Neuronal stem cell (in vitro differentiated cells): ENCODE measurements around the gene SH3YL1.

Experiments used
- DNase-seq: peaks from one replicate; pipeline ENCODE4 v3.0.0-alpha.2; 2013; ENCODE audit warnings: low spot score
- H2AFZ ChIP-seq: one replicate; pipeline ENCODE4 v1.6.1; 2013; ENCODE audit warnings: mild to moderate bottlenecking, low read length, inconsistent platforms
- H2AK5ac ChIP-seq: 2 replicates; pipeline ENCODE4 v1.6.1; 2013; ENCODE audit warnings: low read depth, mild to moderate bottlenecking, inconsistent platforms, low read length, moderate library complexity, mixed read lengths
- H2BK120ac ChIP-seq: 2 replicates; pipeline ENCODE4 v1.6.1; 2013; ENCODE audit warnings: low read depth, mild to moderate bottlenecking, inconsistent platforms, low read length, moderate library complexity, mixed read lengths
- H2BK12ac ChIP-seq: one replicate; pipeline ENCODE4 v1.6.1; 2013; ENCODE audit warnings: low read length, inconsistent platforms
- H2BK15ac ChIP-seq: 2 replicates; pipeline ENCODE4 v1.6.1; 2013; ENCODE audit warnings: mild to moderate bottlenecking, low read length, inconsistent platforms, mixed read lengths
- H2BK5ac ChIP-seq: one replicate; pipeline ENCODE4 v1.6.1; 2013; ENCODE audit warnings: inconsistent platforms, mild to moderate bottlenecking, low read length, moderate library complexity
- H3K14ac ChIP-seq: one replicate; pipeline ENCODE4 v1.6.1; 2013; ENCODE audit warnings: low read length, inconsistent platforms
- H3K18ac ChIP-seq: 2 replicates; pipeline ENCODE4 v1.6.1; 2013; ENCODE audit warnings: low read length, inconsistent platforms
- H3K23ac ChIP-seq: 2 replicates; pipeline ENCODE4 v1.6.1; 2013; ENCODE audit warnings: low read depth, mild to moderate bottlenecking, mixed read lengths, low read length, inconsistent platforms; ENCODE audit not compliant: poor library complexity
- H3K27ac ChIP-seq: replicated peaks from 3 replicates; pipeline ENCODE4 v1.5.1; 2013; ENCODE audit warnings: low read length, inconsistent platforms
- H3K27me3 ChIP-seq, 3 experiments: 2 replicates each; pipeline ENCODE4 v1.6.1; 2013; ENCODE audit warnings: low read length in 3 of 3, mild to moderate bottlenecking in 2 of 3, inconsistent platforms in 1 of 3, low read depth in 1 of 3, mixed read lengths in 1 of 3, moderate library complexity in 1 of 3; ENCODE audit not compliant: control insufficient read depth in 3 of 3, insufficient read depth in 3 of 3
- H3K36me3 ChIP-seq, 2 donors: replicated peaks in 1 of 2; 2 replicates each; pipeline ENCODE4 v1.6.1; 2013; ENCODE audit warnings: low read length in 2 of 2; ENCODE audit not compliant: control insufficient read depth in 2 of 2, insufficient read depth in 2 of 2
- H3K4ac ChIP-seq: 2 replicates; pipeline ENCODE4 v1.6.1; 2013; ENCODE audit warnings: inconsistent platforms, mild to moderate bottlenecking, low read length, moderate library complexity
- H3K4me1 ChIP-seq, 2 donors: 1 replicate in 1 of 2; 2 replicates in 1 of 2; pipeline ENCODE4 v1.6.1; 2013; ENCODE audit warnings: low read length in 2 of 2, low read depth in 1 of 2; ENCODE audit not compliant: control insufficient read depth in 2 of 2, insufficient read depth in 1 of 2
- H3K4me2 ChIP-seq: one replicate; pipeline ENCODE4 v1.6.1; 2013; ENCODE audit warnings: mild to moderate bottlenecking, low read length, inconsistent platforms; ENCODE audit not compliant: insufficient read depth, poor library complexity, severe bottlenecking
- H3K4me3 ChIP-seq, 2 donors: 2 replicates each; pipeline ENCODE4 v1.5.1; 2013; ENCODE audit warnings: low read length in 2 of 2, mild to moderate bottlenecking in 2 of 2, inconsistent platforms in 1 of 2, moderate library complexity in 1 of 2
- H3K79me1 ChIP-seq: one replicate; pipeline ENCODE4 v1.6.1; 2013; ENCODE audit warnings: low read depth, mild to moderate bottlenecking, inconsistent platforms, low read length, moderate library complexity
- H3K9ac ChIP-seq: one replicate; pipeline ENCODE4 v1.6.1; 2013; ENCODE audit warnings: mild to moderate bottlenecking, low read depth, low read length, inconsistent platforms; ENCODE audit not compliant: poor library complexity
- H3K9me3 ChIP-seq, 2 donors: replicated peaks in 1 of 2; 2 replicates each; pipeline versions ENCODE3 to v1.6.1; 2013; ENCODE audit warnings: low read length in 2 of 2, mild to moderate bottlenecking in 2 of 2, inconsistent platforms in 1 of 2, low read depth in 1 of 2, mixed read lengths in 1 of 2, moderate library complexity in 1 of 2; ENCODE audit not compliant: control insufficient read depth in 2 of 2, insufficient read depth in 1 of 2
- H4K8ac ChIP-seq: one replicate; pipeline ENCODE4 v1.6.1; 2013; ENCODE audit warnings: low read depth, mild to moderate bottlenecking, inconsistent platforms, low read length, moderate library complexity
- H4K91ac ChIP-seq: one replicate; pipeline ENCODE4 v1.6.1; 2013; ENCODE audit warnings: low read length, low read depth, mild to moderate bottlenecking, inconsistent platforms; ENCODE audit not compliant: poor library complexity
- WGBS, 2 donors: extraction: QIAGEN DNeasy Blood & Tissue Kit; methylation state at CpG; one replicate each; pipeline ENCODE4 v1.1.7; 2013; ENCODE audit warnings: missing lambda C conversion rate in 2 of 2, mixed read lengths in 1 of 2; ENCODE audit not compliant: insufficient read length in 2 of 2, insufficient replicate concordance in 1 of 2; ENCODE audit errors: extremely low coverage in 2 of 2; 5-methylcytosine and 5-hydroxymethylcytosine counted together

SH3YL1 gene

GRCh38 chr2:287911-288757 lies 24.3 kb upstream of the SH3YL1 start, which contains the start of gene ALKAL2:
ALKAL2 (minus strand) TSS chr2:288091; CDS start chr2:287835, 256 bp downstream.
- Histone ChIP-seq H3K9ac (peak within 1 kb of the TSS; percentile 16), H2AK5ac (no peak within 1 kb of the TSS), H4K8ac (peak within 1 kb of the TSS; percentile 9), H3K36me3 (peaks cover 0 to 30% of the 10 kb centered on the region in 2 donors), H3K14ac (no peak within 1 kb of the TSS), H3K27me3 (peaks cover 0 to 52% (median 16%) of the 10 kb centered on the region in 3 experiments), H3K4me3 (peak within 1 kb of the TSS; percentile 45 to 56), H3K4me1 (peaks cover 14% of the 10 kb centered on the region in 2 donors), H3K4me2 (peak within 1 kb of the TSS; percentile 68), H2BK120ac (no peak within 1 kb of the TSS), H3K4ac (no peak within 1 kb of the TSS), H2BK5ac (no peak within 1 kb of the TSS), H2AFZ (peak within 1 kb of the TSS; percentile 90), H2BK12ac (no peak within 1 kb of the TSS), H3K79me1 (peaks cover 2% of the 10 kb centered on the region), H3K18ac (peak within 1 kb of the TSS; percentile 32), H3K23ac (peak within 1 kb of the TSS; percentile 26), H2BK15ac (no peak within 1 kb of the TSS), H3K9me3 (no peaks in the 10 kb centered on the region), H4K91ac (no peak within 1 kb of the TSS), H3K27ac (no peak within 1 kb of the TSS)
- no CpG with 5 or more reads among the region's 128 CpGs for WGBS, 2 donors
- DNase-seq: no peak

GRCh38 chr2:287471-287885 lies 23.6 kb upstream of the SH3YL1 start:
- Histone ChIP-seq H2BK120ac (no peak overlapping the region), H3K4me3 (peak overlapping the region; percentile 45 to 51), H2AFZ (peak overlapping the region; percentile 90), H3K4ac (no peak overlapping the region), H2BK5ac (no peak overlapping the region), H3K79me1 (peaks cover 2% of the 10 kb centered on the region), H2BK15ac (no peak overlapping the region), H3K9ac (peak overlapping the region; percentile 16), H2AK5ac (no peak overlapping the region), H3K18ac (no peak overlapping the region), H4K91ac (no peak overlapping the region), H2BK12ac (no peak overlapping the region), H3K27me3 (peaks cover 0 to 52% (median 16%) of the 10 kb centered on the region in 3 experiments), H3K23ac (no peak overlapping the region), H3K14ac (no peak overlapping the region), H3K4me2 (peak overlapping the region; percentile 68), H3K4me1 (peaks cover 14 to 16% of the 10 kb centered on the region in 2 donors), H3K27ac (no peak overlapping the region), H3K36me3 (peaks cover 0 to 37% of the 10 kb centered on the region in 2 donors), H4K8ac (no peak overlapping the region), H3K9me3 (no peaks in the 10 kb centered on the region)
- DNase-seq: no peak
- WGBS, 2 donors: no CpG with 5 or more reads among the region's 46 CpGs

GRCh38 chr2:286774-287392 lies 23.1 kb upstream of the SH3YL1 start:
- Histone ChIP-seq H3K23ac (no peak overlapping the region), H3K79me1 (peaks cover 2% of the 10 kb centered on the region), H3K9me3 (no peaks in the 10 kb centered on the region), H3K9ac (no peak overlapping the region), H3K27me3 (peaks cover 0 to 52% (median 16%) of the 10 kb centered on the region in 3 experiments), H3K4me1 (peaks cover 14 to 21% of the 10 kb centered on the region in 2 donors), H2BK15ac (no peak overlapping the region), H3K4me2 (peak overlapping the region; percentile 38), H3K4me3 (peak overlapping the region in 1 of 2 donors; percentile 45), H4K8ac (no peak overlapping the region), H2AFZ (peak overlapping the region; percentile 90), H2AK5ac (no peak overlapping the region), H2BK12ac (no peak overlapping the region), H4K91ac (no peak overlapping the region), H2BK5ac (no peak overlapping the region), H3K36me3 (peaks cover 4 to 43% of the 10 kb centered on the region in 2 donors), H3K14ac (no peak overlapping the region), H2BK120ac (no peak overlapping the region), H3K4ac (no peak overlapping the region), H3K18ac (no peak overlapping the region), H3K27ac (no peak overlapping the region)
- WGBS, 2 donors: no CpG with 5 or more reads among the region's 20 CpGs
- no peak for DNase-seq

DNA sequence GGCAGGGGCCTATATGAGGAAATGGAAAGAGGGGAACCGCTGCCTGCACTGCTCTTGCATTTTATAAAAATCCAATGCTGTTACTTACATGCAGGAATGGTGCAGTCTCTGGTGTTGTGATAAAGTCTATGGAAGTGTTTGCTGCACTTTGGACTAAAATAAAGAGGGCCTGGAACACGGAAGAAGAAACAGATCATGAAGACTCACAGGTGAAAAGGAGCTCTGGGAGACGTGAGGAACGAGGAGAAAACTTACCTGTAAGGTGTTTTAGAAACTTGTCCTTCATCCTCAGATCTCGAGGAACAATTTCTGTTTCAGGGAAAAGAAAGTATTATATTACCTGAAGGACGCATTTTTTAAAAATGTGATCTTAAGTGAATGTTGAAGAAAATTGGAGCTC lies 22.2 kb upstream of the SH3YL1 start:
- Histone ChIP-seq H2BK120ac (no peak overlapping the region), H3K9ac (no peak overlapping the region), H3K4ac (no peak overlapping the region), H4K91ac (no peak overlapping the region), H3K4me3 (no peak overlapping the region), H4K8ac (no peak overlapping the region), H3K18ac (no peak overlapping the region), H3K23ac (no peak overlapping the region), H2BK12ac (no peak overlapping the region), H2BK5ac (no peak overlapping the region), H3K27me3 (peaks cover 0 to 52% (median 16%) of the 10 kb centered on the region in 3 experiments), H2BK15ac (no peak overlapping the region), H2AK5ac (no peak overlapping the region), H3K9me3 (no peaks in the 10 kb centered on the region), H3K4me2 (no peak overlapping the region), H3K79me1 (peaks cover 2% of the 10 kb centered on the region), H2AFZ (no peak overlapping the region), H3K4me1 (peaks cover 14 to 27% of the 10 kb centered on the region in 2 donors), H3K36me3 (peaks cover 6 to 51% of the 10 kb centered on the region in 2 donors), H3K27ac (no peak overlapping the region), H3K14ac (no peak overlapping the region)
- no CpG with 5 or more reads among the region's 6 CpGs for WGBS, 2 donors
- no peak for DNase-seq
